Measurements from ENCODE around the gene STAMBPL1.

GRCh38 chr10:88916986-88917385 is 36.9 kb downstream of the STAMBPL1 start:
- TF ChIP-seq CTCF (IDR thresholded peaks at IDR 0.05; ENCODE audit: low read depth, low read length, poor library complexity, severe bottlenecking) = no peak
- no peak for TF ChIP-seq EZH2phosphoT487 (IDR thresholded peaks at IDR 0.05; ENCODE audit: borderline replicate concordance, low read length)
